ENCODE results near the gene TM2D3.

Gene TM2D3, protein sequence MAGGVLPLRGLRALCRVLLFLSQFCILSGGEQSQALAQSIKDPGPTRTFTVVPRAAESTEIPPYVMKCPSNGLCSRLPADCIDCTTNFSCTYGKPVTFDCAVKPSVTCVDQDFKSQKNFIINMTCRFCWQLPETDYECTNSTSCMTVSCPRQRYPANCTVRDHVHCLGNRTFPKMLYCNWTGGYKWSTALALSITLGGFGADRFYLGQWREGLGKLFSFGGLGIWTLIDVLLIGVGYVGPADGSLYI

DNA sequence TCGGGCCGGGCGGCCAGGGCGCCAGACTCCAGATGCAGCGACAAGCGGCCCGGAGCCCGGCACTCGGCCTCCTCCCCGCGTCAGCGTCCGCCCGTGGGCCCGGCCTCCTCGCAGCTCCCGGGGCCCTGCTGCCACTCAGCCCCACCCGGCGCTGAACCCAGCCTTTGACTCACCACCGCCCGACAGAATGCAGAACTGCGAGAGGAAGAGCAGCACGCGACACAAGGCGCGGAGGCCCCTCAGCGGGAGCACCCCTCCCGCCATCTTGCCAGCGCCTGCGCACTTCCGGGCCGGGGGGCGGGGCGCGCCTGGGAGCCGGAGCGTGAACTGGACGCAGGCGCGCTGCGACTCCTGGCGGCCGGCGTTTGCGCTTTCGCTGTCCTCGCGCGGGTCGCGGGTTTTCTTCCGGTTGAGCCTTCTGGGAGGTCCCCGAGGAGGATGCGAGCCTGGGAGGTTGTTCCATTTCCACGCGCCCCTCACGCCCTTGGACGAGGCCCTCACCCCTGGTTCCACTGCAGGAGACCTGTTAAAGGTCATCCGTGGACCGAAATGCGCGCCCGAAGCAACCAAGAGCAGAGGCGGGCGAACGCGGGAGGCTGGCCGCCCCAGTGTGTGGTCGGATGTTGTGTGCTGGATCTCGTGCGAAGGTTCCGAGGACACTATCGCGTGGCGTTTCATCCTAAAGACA is at the start of gene TM2D3:
Gene TM2D3 (minus strand): TSS at position 284 of the 688 bp plus-strand sequence. CDS start 20 bp downstream, at position 264.
- Histone ChIP-seq H3K27ac (ENCODE audit: low read depth, low read length) (peak within 1 kb of the TSS; percentile 86), H3K36me3 (ENCODE audit: insufficient read depth, low read length) (peaks cover 3% of the 10 kb centered on the region; the same call in 1 of the 2 replicates), H3K27me3 (ENCODE audit: insufficient read depth, low read length) (no peaks in the 10 kb centered on the region), H3K79me2 (ENCODE audit: control insufficient read depth, insufficient read depth, low read length, unreplicated experiment) (peaks cover 52% of the 10 kb centered on the region), H3K4me3 (ENCODE audit: low read depth, low read length) (peak within 1 kb of the TSS; percentile 98), H2AFZ (ENCODE audit: low read length, unreplicated experiment) (peak within 1 kb of the TSS; percentile 98), H3K4me1 (ENCODE audit: control insufficient read depth, insufficient read depth, low read length, unreplicated experiment) (peaks cover 27% of the 10 kb centered on the region)

DNA sequence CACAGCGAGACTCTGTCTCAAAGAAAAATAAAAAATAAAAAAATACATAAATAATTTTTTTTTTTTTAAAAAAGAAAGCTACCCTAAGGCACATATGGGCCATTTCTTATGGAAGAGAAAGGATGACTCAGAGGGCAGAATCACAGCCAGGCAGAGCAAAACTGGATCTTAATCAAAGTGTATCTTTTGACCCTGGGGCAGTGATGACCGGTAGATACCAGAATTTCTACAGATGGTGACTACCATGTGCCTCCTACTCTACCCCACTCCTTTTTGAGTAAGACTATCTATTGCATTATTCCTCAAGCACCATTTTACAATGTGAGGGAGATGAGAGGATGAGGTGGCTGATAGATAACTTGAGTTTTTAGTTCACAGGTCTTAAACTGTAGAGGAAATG is 46.1 kb upstream of the TM2D3 start:
- Histone ChIP-seq H3K36me3 (ENCODE audit: insufficient read depth, low read length) (peaks cover 26% of the 10 kb centered on the region), H2AFZ (ENCODE audit: low read length, unreplicated experiment) (no peak overlapping the region), H3K79me2 (ENCODE audit: control insufficient read depth, insufficient read depth, low read length, unreplicated experiment) (no peaks in the 10 kb centered on the region), H3K4me1 (ENCODE audit: control insufficient read depth, insufficient read depth, low read length, unreplicated experiment) (peaks cover 4% of the 10 kb centered on the region), H3K27me3 (ENCODE audit: insufficient read depth, low read length) (no peaks in the 10 kb centered on the region), H3K4me3 (ENCODE audit: low read depth, low read length) (no peak overlapping the region), H3K27ac (ENCODE audit: low read depth, low read length) (no peak overlapping the region)

DNA sequence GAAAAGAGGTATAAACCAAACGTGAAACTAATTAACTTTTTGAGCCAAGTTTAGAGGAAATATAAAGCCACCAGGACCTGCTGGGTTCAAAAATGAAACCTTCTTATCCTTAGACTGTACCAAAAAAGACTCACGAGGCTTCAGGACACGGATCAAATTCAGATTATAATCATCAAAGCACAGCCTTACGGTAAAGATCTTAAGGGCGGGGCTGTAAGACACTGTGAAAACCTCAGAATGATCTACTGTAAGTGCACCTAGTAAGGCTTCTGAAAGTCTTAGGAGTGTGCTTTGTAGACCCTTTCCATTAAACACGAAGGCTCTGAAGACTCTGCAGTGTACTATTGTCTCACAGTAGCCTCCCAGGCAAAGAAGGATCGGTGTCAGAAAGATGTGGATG is 45.3 kb upstream of the TM2D3 start:
- Histone ChIP-seq H3K27ac (ENCODE audit: low read depth, low read length) (no peak overlapping the region), H3K4me3 (ENCODE audit: low read depth, low read length) (no peak overlapping the region), H3K79me2 (ENCODE audit: control insufficient read depth, insufficient read depth, low read length, unreplicated experiment) (no peaks in the 10 kb centered on the region), H2AFZ (ENCODE audit: low read length, unreplicated experiment) (no peak overlapping the region), H3K36me3 (ENCODE audit: insufficient read depth, low read length) (peaks cover 26% of the 10 kb centered on the region), H3K27me3 (ENCODE audit: insufficient read depth, low read length) (no peaks in the 10 kb centered on the region), H3K4me1 (ENCODE audit: control insufficient read depth, insufficient read depth, low read length, unreplicated experiment) (peaks cover 4% of the 10 kb centered on the region)

DNA sequence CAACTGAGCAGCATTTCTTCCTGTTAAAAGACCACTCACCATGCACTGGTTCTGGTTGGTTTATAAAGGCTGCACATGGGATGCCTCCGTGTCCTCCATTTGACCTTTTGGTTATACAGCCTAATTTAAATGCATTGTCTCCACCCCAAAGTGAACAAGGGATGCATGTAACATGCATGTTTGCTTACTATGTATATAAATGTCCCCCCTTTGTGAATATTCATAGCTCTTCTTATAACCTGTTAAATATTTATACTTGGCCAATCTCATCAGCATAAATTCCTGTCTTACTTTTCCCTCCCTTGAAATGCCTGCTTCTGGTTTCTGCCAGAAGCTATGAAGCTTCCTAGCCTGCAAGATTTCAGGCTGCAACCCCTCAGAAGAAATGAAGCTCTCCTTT is 44.6 kb upstream of the TM2D3 start:
- Histone ChIP-seq H3K36me3 (ENCODE audit: insufficient read depth, low read length) (peaks cover 26% of the 10 kb centered on the region), H3K79me2 (ENCODE audit: control insufficient read depth, insufficient read depth, low read length, unreplicated experiment) (no peaks in the 10 kb centered on the region), H3K27ac (ENCODE audit: low read depth, low read length) (no peak overlapping the region), H3K27me3 (ENCODE audit: insufficient read depth, low read length) (no peaks in the 10 kb centered on the region), H3K4me3 (ENCODE audit: low read depth, low read length) (no peak overlapping the region), H2AFZ (ENCODE audit: low read length, unreplicated experiment) (no peak overlapping the region), H3K4me1 (ENCODE audit: control insufficient read depth, insufficient read depth, low read length, unreplicated experiment) (peaks cover 4% of the 10 kb centered on the region)

DNA sequence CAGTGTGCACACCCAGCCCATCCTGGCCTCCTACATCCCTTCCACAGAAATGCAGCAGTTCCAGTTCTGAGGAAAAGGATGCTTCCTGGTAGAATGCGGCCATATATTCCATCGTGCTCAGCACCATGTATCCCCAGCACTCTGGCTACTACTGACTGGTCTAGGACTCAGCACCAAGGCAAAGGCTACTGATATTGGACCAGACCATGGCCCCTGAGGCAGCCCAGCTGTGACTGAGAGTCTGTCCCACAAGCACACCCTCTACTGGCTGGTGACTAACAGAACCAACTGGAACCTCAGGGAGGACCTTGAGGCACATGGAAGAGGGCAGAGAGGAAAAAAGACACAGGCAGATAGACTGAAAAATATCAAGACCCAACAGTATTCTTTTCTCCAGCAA is 42.1 kb upstream of the TM2D3 start:
- peaks cover 6% of the 10 kb centered on the region for H3K4me1 ChIP-seq (ENCODE audit: control insufficient read depth, insufficient read depth, low read length, unreplicated experiment)
- H3K27ac ChIP-seq (ENCODE audit: low read depth, low read length): no peak overlapping the region
- peaks cover 12% of the 10 kb centered on the region for H3K36me3 ChIP-seq (ENCODE audit: insufficient read depth, low read length)
- no peak overlapping the region for H2AFZ ChIP-seq (ENCODE audit: low read length, unreplicated experiment)
- H3K79me2 ChIP-seq (ENCODE audit: control insufficient read depth, insufficient read depth, low read length, unreplicated experiment): no peaks in the 10 kb centered on the region
- H3K27me3 ChIP-seq (ENCODE audit: insufficient read depth, low read length): no peaks in the 10 kb centered on the region
- H3K4me3 ChIP-seq (ENCODE audit: low read depth, low read length): no peak overlapping the region

DNA sequence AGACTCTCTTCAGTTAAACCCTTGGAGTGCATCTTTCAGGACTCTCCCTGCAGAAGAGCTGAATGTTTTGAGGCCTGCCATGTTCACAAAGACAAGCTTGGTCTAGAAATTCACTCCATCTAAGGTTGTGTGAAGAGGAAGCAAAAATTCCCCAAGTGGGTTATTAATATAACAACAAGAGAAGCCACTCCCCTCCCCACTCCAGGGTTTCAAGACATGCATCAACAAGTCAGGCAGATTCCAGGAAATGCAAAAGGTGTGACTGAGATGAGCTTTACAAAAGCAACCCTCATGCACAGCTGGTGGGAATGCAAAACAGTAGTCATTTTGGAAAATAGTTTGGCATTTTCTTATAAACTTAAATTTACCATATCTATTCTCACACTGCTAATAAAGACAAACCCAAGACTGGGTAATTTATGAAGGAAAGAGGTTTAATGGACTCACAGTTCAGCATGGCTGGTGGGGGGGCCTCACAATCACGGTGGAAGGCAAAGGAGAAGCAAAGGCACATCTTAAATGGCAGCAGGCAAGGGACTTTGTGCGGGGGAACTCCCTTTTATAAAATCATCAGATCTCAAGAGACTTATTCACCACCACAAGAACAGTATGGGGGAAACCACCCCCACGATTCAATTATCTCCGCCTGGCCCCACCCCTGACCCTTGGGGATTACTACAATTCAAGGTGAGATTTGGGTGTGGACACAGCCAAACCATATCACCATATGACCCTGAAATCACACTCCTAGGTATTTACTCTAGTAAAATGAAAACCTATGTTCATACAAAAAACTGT is 40.8 kb upstream of the TM2D3 start:
- Histone ChIP-seq H3K4me3 (ENCODE audit: low read depth, low read length) (no peak overlapping the region), H3K79me2 (ENCODE audit: control insufficient read depth, insufficient read depth, low read length, unreplicated experiment) (no peaks in the 10 kb centered on the region), H3K27me3 (ENCODE audit: insufficient read depth, low read length) (no peaks in the 10 kb centered on the region), H3K4me1 (ENCODE audit: control insufficient read depth, insufficient read depth, low read length, unreplicated experiment) (peaks cover 3% of the 10 kb centered on the region), H2AFZ (ENCODE audit: low read length, unreplicated experiment) (no peak overlapping the region), H3K27ac (ENCODE audit: low read depth, low read length) (no peak overlapping the region), H3K36me3 (ENCODE audit: insufficient read depth, low read length) (peaks cover 6% of the 10 kb centered on the region; the same call in 1 of the 2 replicates)

DNA sequence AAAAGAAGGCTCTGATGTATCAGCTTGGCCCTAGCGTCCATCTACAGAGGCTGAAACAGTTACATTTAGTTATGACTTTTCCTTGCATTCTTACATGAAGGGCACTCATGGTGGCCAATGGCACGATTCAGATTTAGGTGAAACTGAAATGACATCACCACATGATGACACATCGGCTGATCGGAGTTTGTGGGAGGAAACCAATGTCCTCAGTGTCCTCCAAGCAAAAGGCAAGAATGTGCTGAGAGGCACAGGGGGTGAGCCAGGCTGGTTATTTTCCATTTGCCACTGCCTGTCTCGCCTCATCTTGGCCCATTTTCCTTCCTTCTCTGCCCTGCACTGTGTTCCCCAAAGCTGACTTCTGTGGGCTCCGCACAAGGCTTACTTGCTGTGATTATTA is 37.7 kb upstream of the TM2D3 start:
- Histone ChIP-seq H3K4me3 (ENCODE audit: low read depth, low read length) (no peak overlapping the region), H3K27ac (ENCODE audit: low read depth, low read length) (no peak overlapping the region), H3K79me2 (ENCODE audit: control insufficient read depth, insufficient read depth, low read length, unreplicated experiment) (no peaks in the 10 kb centered on the region), H3K27me3 (ENCODE audit: insufficient read depth, low read length) (no peaks in the 10 kb centered on the region), H2AFZ (ENCODE audit: low read length, unreplicated experiment) (no peak overlapping the region), H3K36me3 (ENCODE audit: insufficient read depth, low read length) (no peaks in the 10 kb centered on the region), H3K4me1 (ENCODE audit: control insufficient read depth, insufficient read depth, low read length, unreplicated experiment) (peaks cover 4% of the 10 kb centered on the region)

DNA sequence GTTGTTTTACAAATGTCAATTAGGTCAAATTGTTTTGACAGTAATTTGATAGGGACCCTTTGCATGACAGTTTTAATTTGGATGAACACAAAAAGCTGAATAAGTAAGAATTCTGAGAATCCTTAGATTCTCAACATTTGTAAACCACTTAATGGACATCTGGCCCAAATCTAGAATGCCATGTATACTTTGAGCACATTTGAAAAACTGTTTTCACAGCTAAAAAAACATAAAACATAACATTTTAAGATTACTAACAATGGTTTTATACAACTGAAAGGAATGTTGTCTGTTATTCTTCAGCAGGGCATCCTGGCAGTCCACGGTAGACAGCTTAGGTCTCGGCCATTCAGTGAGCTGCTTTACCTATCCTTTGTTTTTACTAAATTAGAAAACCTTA is 34.5 kb upstream of the TM2D3 start:
- Histone ChIP-seq H3K36me3 (ENCODE audit: insufficient read depth, low read length) (peaks cover 4% of the 10 kb centered on the region; the same call in 1 of the 2 replicates), H2AFZ (ENCODE audit: low read length, unreplicated experiment) (no peak overlapping the region), H3K27me3 (ENCODE audit: insufficient read depth, low read length) (no peaks in the 10 kb centered on the region), H3K79me2 (ENCODE audit: control insufficient read depth, insufficient read depth, low read length, unreplicated experiment) (no peaks in the 10 kb centered on the region), H3K4me3 (ENCODE audit: low read depth, low read length) (no peak overlapping the region), H3K4me1 (ENCODE audit: control insufficient read depth, insufficient read depth, low read length, unreplicated experiment) (peaks cover 10% of the 10 kb centered on the region), H3K27ac (ENCODE audit: low read depth, low read length) (no peak overlapping the region)

DNA sequence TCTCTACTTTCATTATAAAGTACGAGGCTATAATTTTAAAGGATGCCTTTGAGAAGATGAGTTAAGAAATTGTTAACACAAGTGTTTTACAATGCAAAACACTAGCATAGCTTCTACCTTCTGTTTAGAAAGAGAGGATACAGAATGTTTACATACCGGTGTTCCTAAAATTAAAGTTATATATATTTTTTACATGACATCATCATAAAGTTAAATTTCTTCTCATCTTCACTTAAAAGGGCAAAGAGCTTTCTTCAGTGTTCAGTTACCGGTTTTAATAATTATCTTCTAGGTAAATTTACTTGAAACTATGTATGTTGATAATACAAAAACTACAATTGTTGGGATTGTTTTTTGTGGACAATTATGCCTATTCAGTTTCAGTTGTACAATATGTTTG is 32.7 kb upstream of the TM2D3 start:
- H3K36me3 ChIP-seq (ENCODE audit: insufficient read depth, low read length): peaks cover 6% of the 10 kb centered on the region; the same call in 1 of the 2 replicates
- no peak overlapping the region for H3K4me3 ChIP-seq (ENCODE audit: low read depth, low read length)
- no peaks in the 10 kb centered on the region for H3K27me3 ChIP-seq (ENCODE audit: insufficient read depth, low read length)
- H3K27ac ChIP-seq (ENCODE audit: low read depth, low read length): peak overlapping the region; percentile 16; the same call in 1 of the 2 replicates
- H2AFZ ChIP-seq (ENCODE audit: low read length, unreplicated experiment): no peak overlapping the region
- H3K4me1 ChIP-seq (ENCODE audit: control insufficient read depth, insufficient read depth, low read length, unreplicated experiment): peaks cover 7% of the 10 kb centered on the region
- H3K79me2 ChIP-seq (ENCODE audit: control insufficient read depth, insufficient read depth, low read length, unreplicated experiment): no peaks in the 10 kb centered on the region

DNA sequence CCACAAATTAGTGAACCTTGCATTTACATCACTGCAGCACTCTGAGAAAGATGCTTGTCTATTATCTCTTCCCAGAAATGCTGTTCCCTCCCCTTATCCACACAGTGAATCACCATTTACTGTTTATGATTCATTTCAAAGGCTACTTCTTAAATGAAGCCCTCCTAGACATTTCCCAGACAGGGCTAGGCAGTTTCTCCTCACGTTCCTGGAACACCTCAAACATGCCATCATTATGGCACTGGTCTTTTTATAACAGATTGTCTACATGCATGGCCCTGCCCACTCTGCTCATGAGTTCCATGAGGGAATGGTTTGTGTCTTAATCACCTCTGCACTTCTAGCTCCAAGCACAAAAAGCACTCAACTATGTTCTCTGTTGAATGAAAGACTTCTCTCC is 32.2 kb upstream of the TM2D3 start:
- no peak overlapping the region for H3K4me3 ChIP-seq (ENCODE audit: low read depth, low read length)
- H3K36me3 ChIP-seq (ENCODE audit: insufficient read depth, low read length): peaks cover 6% of the 10 kb centered on the region; the same call in 1 of the 2 replicates
- H2AFZ ChIP-seq (ENCODE audit: low read length, unreplicated experiment): no peak overlapping the region
- peak overlapping the region; percentile 16; the same call in 1 of the 2 replicates for H3K27ac ChIP-seq (ENCODE audit: low read depth, low read length)
- H3K79me2 ChIP-seq (ENCODE audit: control insufficient read depth, insufficient read depth, low read length, unreplicated experiment): no peaks in the 10 kb centered on the region
- peaks cover 7% of the 10 kb centered on the region for H3K4me1 ChIP-seq (ENCODE audit: control insufficient read depth, insufficient read depth, low read length, unreplicated experiment)
- H3K27me3 ChIP-seq (ENCODE audit: insufficient read depth, low read length): no peaks in the 10 kb centered on the region

All from ACC112 (cell line).